Keratinocyte (primary cell): ENCODE data around the gene CCDC68. TPM values are rescaled to one million over a fixed set of nuclear protein-coding genes. Genes with fewer than 3 reads are reported as not detected.
A peak's percentile ranks its signal among the peaks of the same experiment; 100 is the strongest.

Experiments
- DNase-seq: peaks from one replicate; pipeline ENCODE4 v3.0.0-alpha.2; 2011; ENCODE audit warnings: low read depth, missing footprints, low spot score
- FAIRE-seq: peaks from 2 replicates; lab custom pipeline; 2011; peaks lifted over from hg19 to GRCh38; lab: Jason Lieb, UNC
- H2AFZ ChIP-seq: 2 replicates; pipeline ENCODE4 v1.6.0; 2012; ENCODE audit warnings: low read length, control low read depth, inconsistent platforms; ENCODE audit not compliant: control insufficient read depth
- H3K27ac ChIP-seq: 2 replicates; pipeline ENCODE4 v1.5.1; 2011; ENCODE audit warnings: low read length; ENCODE audit not compliant: control insufficient read depth, insufficient read depth
- H3K27me3 ChIP-seq: 3 replicates; pipeline ENCODE4 v1.6.0; 2011; ENCODE audit warnings: low read length; ENCODE audit not compliant: control insufficient read depth, insufficient read depth; ENCODE audit errors: extremely low read depth
- H3K36me3 ChIP-seq, 2 experiments: 2 replicates in 1 of 2; 3 replicates in 1 of 2; pipeline ENCODE4 v1.5.1; 2011; ENCODE audit warnings: low read length in 2 of 2, mild to moderate bottlenecking in 1 of 2; ENCODE audit not compliant: control insufficient read depth in 2 of 2, insufficient read depth in 2 of 2; ENCODE audit errors: extremely low read depth in 1 of 2
- H3K4me1 ChIP-seq: 3 replicates; pipeline ENCODE4 v1.5.1; 2011; ENCODE audit warnings: low read length; ENCODE audit not compliant: control insufficient read depth, insufficient read depth; ENCODE audit errors: extremely low read depth
- H3K4me2 ChIP-seq: 3 replicates; pipeline ENCODE4 v1.6.0; 2011; ENCODE audit warnings: low read depth, low read length; ENCODE audit not compliant: control insufficient read depth, insufficient read depth; ENCODE audit errors: extremely low read depth
- H3K4me3 ChIP-seq, 3 experiments: fragments of 200-600 bp in 1 of 3; sonication (generic) in 1 of 3; 2 replicates in 2 of 3; 3 replicates in 1 of 3; pipeline ENCODE4 v1.5.1; 2011 to 2016; ENCODE audit warnings: low read length in 3 of 3, mild to moderate bottlenecking in 3 of 3, control low read depth in 2 of 3, inconsistent platforms in 1 of 3, low read depth in 1 of 3, mixed read lengths in 1 of 3, mixed run types in 1 of 3, moderate library complexity in 1 of 3; ENCODE audit not compliant: control insufficient read depth in 2 of 3, insufficient read depth in 2 of 3; ENCODE audit errors: extremely low read depth in 1 of 3
- H3K79me2 ChIP-seq: 2 replicates; pipeline ENCODE4 v1.6.0; 2012; ENCODE audit warnings: low read length; ENCODE audit not compliant: control insufficient read depth, insufficient read depth
- H3K9ac ChIP-seq: 3 replicates; pipeline ENCODE4 v1.6.0; 2011; ENCODE audit warnings: low read length; ENCODE audit not compliant: control insufficient read depth, insufficient read depth; ENCODE audit errors: extremely low read depth
- H3K9me1 ChIP-seq: 3 replicates; pipeline ENCODE4 v1.6.0; 2011; ENCODE audit warnings: low read length; ENCODE audit not compliant: control insufficient read depth, insufficient read depth; ENCODE audit errors: extremely low read depth
- H3K9me3 ChIP-seq: 2 replicates; pipeline ENCODE4 v1.5.1; 2012; ENCODE audit warnings: low read depth, low read length; ENCODE audit not compliant: control insufficient read depth
- H4K20me1 ChIP-seq: 3 replicates; pipeline ENCODE4 v1.6.0; 2011; ENCODE audit warnings: low read length; ENCODE audit not compliant: control insufficient read depth, insufficient read depth; ENCODE audit errors: extremely low read depth
- EZH2 ChIP-seq: IDR thresholded peaks from one replicate; pipeline ENCODE4 v1.6.1; 2012; ENCODE audit warnings: inconsistent platforms, mild to moderate bottlenecking, low read length, moderate library complexity
- dilution Hi-C: fragments of 300-500 bp; cut with MboI; formaldehyde crosslinking; loops from one replicate; pipeline ENCODE4 v1.7.0; 2020; ENCODE audit warnings: low sequenced_read_pairs; ENCODE audit not compliant: extremely low pct_ligation_motif_present
- polyA plus RNA-seq, 5 experiments: library from polyadenylated mRNA; depleted of rRNA in 3 of 5; stranded (reverse) in 3 of 5; stranded (forward) in 1 of 5; unstranded in 1 of 5; fragments of >200 nt; gene quantifications; 1 replicate in 1 of 5; 2 replicates in 3 of 5; 3 replicates in 1 of 5; pipeline versions ENCODE4 v1.2.1 to v1.2.3, GENCODE V29; 2011 to 2012; ENCODE audit warnings: missing spikeins in 2 of 5, low read depth in 1 of 5, low replicate concordance in 1 of 5
- TF ChIP-seq, protein P1 (sequence below), 3 experiments: IDR thresholded peaks in 1 of 3; conservative IDR thresholded peaks in 1 of 3; optimal IDR thresholded peaks in 1 of 3; 2 replicates in 2 of 3; 3 replicates in 1 of 3; pipeline versions ENCODE3 to v1.5.1; 2011; ENCODE audit warnings: low read length in 3 of 3, mild to moderate bottlenecking in 3 of 3, moderate library complexity in 2 of 3, control low read depth in 1 of 3, inconsistent platforms in 1 of 3; ENCODE audit not compliant: insufficient read depth in 2 of 3; ENCODE audit errors: extremely low read depth in 1 of 3

CCDC68 gene
- polyA plus RNA-seq, 1 donor (not counting 4 experiments of a cell fraction or from before 2014, with no cell fraction given), result 2.7 TPM

DNA sequence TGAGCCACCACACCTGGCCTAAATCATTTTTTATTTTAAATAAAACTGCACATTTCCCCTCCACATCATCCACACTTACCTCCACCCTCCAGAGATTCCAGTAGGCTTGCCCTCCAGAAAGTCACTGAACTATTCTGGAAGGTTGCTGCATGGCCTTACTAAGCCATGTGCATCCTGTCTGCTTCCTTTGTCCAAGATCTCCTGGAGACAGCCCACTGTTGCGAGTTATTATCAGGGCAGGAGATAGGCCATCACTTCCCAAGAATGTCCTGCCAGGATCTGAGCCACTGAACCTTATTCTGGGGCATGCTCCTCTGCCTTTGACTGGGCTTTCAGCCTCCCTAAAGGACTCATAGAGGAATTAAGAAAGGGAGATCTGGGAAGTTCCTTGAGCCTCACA, 26.8 kb downstream of the CCDC68 start:
- H3K36me3 ChIP-seq, result no peaks in the 10 kb centered on the region
- no peak overlapping the region for H3K4me3 ChIP-seq
- TF ChIP-seq, protein P1, sequence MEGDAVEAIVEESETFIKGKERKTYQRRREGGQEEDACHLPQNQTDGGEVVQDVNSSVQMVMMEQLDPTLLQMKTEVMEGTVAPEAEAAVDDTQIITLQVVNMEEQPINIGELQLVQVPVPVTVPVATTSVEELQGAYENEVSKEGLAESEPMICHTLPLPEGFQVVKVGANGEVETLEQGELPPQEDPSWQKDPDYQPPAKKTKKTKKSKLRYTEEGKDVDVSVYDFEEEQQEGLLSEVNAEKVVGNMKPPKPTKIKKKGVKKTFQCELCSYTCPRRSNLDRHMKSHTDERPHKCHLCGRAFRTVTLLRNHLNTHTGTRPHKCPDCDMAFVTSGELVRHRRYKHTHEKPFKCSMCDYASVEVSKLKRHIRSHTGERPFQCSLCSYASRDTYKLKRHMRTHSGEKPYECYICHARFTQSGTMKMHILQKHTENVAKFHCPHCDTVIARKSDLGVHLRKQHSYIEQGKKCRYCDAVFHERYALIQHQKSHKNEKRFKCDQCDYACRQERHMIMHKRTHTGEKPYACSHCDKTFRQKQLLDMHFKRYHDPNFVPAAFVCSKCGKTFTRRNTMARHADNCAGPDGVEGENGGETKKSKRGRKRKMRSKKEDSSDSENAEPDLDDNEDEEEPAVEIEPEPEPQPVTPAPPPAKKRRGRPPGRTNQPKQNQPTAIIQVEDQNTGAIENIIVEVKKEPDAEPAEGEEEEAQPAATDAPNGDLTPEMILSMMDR (optimal IDR thresholded peaks at IDR 0.05 in 1 of 3, IDR thresholded peaks at IDR 0.05 in 1 of 3, conservative IDR thresholded peaks at IDR 0.05 in 1 of 3; ENCODE audit: extremely low read depth in 1 of 3, insufficient read depth in 2 of 3, low read length in 3 of 3), result no peak
- TF ChIP-seq EZH2, result no peak
- no peaks in the 10 kb centered on the region for H3K9me1 ChIP-seq
- no peaks in the 10 kb centered on the region for H3K27me3 ChIP-seq
- FAIRE-seq (no peak), DNase-seq (no peak)
- no peak overlapping the region for H3K9ac ChIP-seq
- H2AFZ ChIP-seq, result no peak overlapping the region
- H3K79me2 ChIP-seq, result no peaks in the 10 kb centered on the region
- no peaks in the 10 kb centered on the region for H4K20me1 ChIP-seq
- no peak overlapping the region for H3K4me2 ChIP-seq
- H3K9me3 ChIP-seq, result no peaks in the 10 kb centered on the region
- dilution Hi-C loops, result no loop called here
- no peaks in the 10 kb centered on the region for H3K4me1 ChIP-seq
- no peak overlapping the region for H3K27ac ChIP-seq

DNA sequence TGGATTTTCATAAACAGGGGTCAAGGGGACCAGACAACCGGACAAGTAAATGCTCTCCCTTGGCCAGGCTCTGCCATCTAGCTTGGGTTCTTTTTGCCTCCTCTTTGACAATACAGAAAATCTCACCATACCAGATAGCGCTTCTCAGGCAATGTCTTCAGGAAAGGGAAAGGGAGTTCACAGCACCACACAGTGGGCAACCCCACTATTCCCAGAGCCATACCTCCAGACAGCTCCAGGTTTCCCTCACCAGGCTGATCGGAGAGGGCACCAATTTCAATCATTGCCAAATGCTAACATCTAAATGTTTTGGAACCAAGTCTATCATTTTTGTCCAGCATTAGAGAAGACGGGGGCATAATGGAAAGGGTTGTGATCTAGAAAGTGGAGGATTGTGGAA, 28.1 kb downstream of the CCDC68 start:
- no peak overlapping the region for H2AFZ ChIP-seq
- H3K9me3 ChIP-seq, result no peaks in the 10 kb centered on the region
- no peak overlapping the region for H3K9ac ChIP-seq
- no peaks in the 10 kb centered on the region for H3K36me3 ChIP-seq
- H3K4me1 ChIP-seq, result no peaks in the 10 kb centered on the region
- H3K9me1 ChIP-seq, result no peaks in the 10 kb centered on the region
- no peak overlapping the region for H3K4me3 ChIP-seq
- H3K27ac ChIP-seq, result no peak overlapping the region
- no peak for FAIRE-seq
- dilution Hi-C loops, result no loop called here
- H4K20me1 ChIP-seq, result no peaks in the 10 kb centered on the region
- DNase-seq, result no peak
- H3K79me2 ChIP-seq, result no peaks in the 10 kb centered on the region
- H3K27me3 ChIP-seq, result no peaks in the 10 kb centered on the region
- TF ChIP-seq, protein P1 (optimal IDR thresholded peaks at IDR 0.05 in 1 of 3, IDR thresholded peaks at IDR 0.05 in 1 of 3, conservative IDR thresholded peaks at IDR 0.05 in 1 of 3; ENCODE audit: extremely low read depth in 1 of 3, insufficient read depth in 2 of 3, low read length in 3 of 3), result peak in 1 of 3 experiments; percentile 32
- TF ChIP-seq EZH2, result no peak
- H3K4me2 ChIP-seq, result no peak overlapping the region
